Measurements from ENCODE around the gene DPAGT1.

GRCh38 chr11:119088406-119088805 is 13.2 kb downstream of the DPAGT1 start:
- TF ChIP-seq CTCF (IDR thresholded peaks at IDR 0.05 in 2 of 3, conservative IDR thresholded peaks at IDR 0.05 in 1 of 3; ENCODE audit: borderline replicate concordance in 1 of 3, insufficient read depth in 1 of 3, low read depth in 2 of 3, low read length in 2 of 3): no peak
- TF ChIP-seq POLR2A (IDR thresholded peaks at IDR 0.05; ENCODE audit: borderline replicate concordance, extremely low read depth, insufficient read depth, insufficient read length): no peak
- TF ChIP-seq FOSL1 (IDR thresholded peaks at IDR 0.05; ENCODE audit: low read depth): no peak
- TF ChIP-seq EZH2 (IDR thresholded peaks at IDR 0.05): no peak
